H1 (cell line): ENCODE measurements around the gene C1S. TPM values are rescaled to one million over a fixed set of nuclear protein-coding genes. Genes with fewer than 3 reads are reported as not detected.

Experiments used
- CTCF ChIA-PET: fragments of 300-600 bp; sonication (Branson Sonifier 250); formaldehyde crosslinking; loops from one replicate; lab custom pipeline; 2021; ENCODE audit not compliant: partially characterized antibody; lab: Charles Lee
- POLR2A ChIA-PET: fragments of 300-600 bp; sonication (Branson Sonifier 250); formaldehyde crosslinking; loops from one replicate; lab custom pipeline; 2021; ENCODE audit warnings: inconsistent platforms; ENCODE audit not compliant: partially characterized antibody; lab: Charles Lee
- DNase-seq, 2 experiments: peaks; one replicate each; pipeline versions ENCODE4 v3.0.0 to v3.0.0-alpha.2; 2010 to 2022; ENCODE audit warnings: low spot score in 2 of 2, low read depth in 1 of 2, mixed read lengths in 1 of 2
- FAIRE-seq: peaks from 2 replicates; lab custom pipeline; 2011; peaks lifted over from hg19 to GRCh38; lab: Jason Lieb, UNC
- H2AFZ ChIP-seq: 2 replicates; pipeline ENCODE4 v1.8.1; 2012; ENCODE audit warnings: low read length, inconsistent platforms
- H2AK5ac ChIP-seq: 2 replicates; pipeline ENCODE4 v1.6.1; 2013; ENCODE audit warnings: low read depth, low read length
- H2BK120ac ChIP-seq: replicated peaks from 2 replicates; pipeline ENCODE3; 2013; ENCODE audit warnings: low read depth, low read length, inconsistent platforms
- H2BK12ac ChIP-seq: 2 replicates; pipeline ENCODE4 v1.6.1; 2013; ENCODE audit warnings: low read depth, low read length
- H2BK15ac ChIP-seq: 2 replicates; pipeline ENCODE4 v1.6.1; 2013; ENCODE audit warnings: low read length
- H2BK20ac ChIP-seq: 2 replicates; pipeline ENCODE4 v1.6.1; 2013; ENCODE audit warnings: low read length
- H2BK5ac ChIP-seq: 2 replicates; pipeline ENCODE4 v1.6.1; 2013; ENCODE audit warnings: low read depth, low read length
- H3K14ac ChIP-seq: 2 replicates; pipeline ENCODE4 v1.6.1; 2013; ENCODE audit warnings: inconsistent platforms; ENCODE audit not compliant: insufficient read length
- H3K18ac ChIP-seq: 2 replicates; pipeline ENCODE4 v1.6.1; 2013; ENCODE audit warnings: low read length; ENCODE audit errors: extremely low read depth
- H3K23ac ChIP-seq: 2 replicates; pipeline ENCODE4 v1.6.1; 2013; ENCODE audit warnings: inconsistent platforms; ENCODE audit not compliant: insufficient read length
- H3K23me2 ChIP-seq: 2 replicates; pipeline ENCODE4 v1.6.1; 2013; ENCODE audit warnings: low read depth, low read length
- H3K27ac ChIP-seq: 2 replicates; pipeline ENCODE4 v1.6.1; 2011; ENCODE audit warnings: low read depth, low read length, inconsistent platforms
- H3K27me3 ChIP-seq, 4 experiments: replicated peaks in 1 of 4; 1 replicate in 1 of 4; 2 replicates in 3 of 4; pipeline versions ENCODE4 v1.6.1 to v1.8.1; 2011 to 2013; ENCODE audit warnings: low read length in 3 of 4, mild to moderate bottlenecking in 3 of 4, inconsistent platforms in 2 of 4, mixed read lengths in 2 of 4, moderate library complexity in 1 of 4; ENCODE audit not compliant: control insufficient read depth in 3 of 4, insufficient read depth in 3 of 4; ENCODE audit errors: extremely low read depth in 1 of 4
- H3K36me3 ChIP-seq, 4 experiments: 2 replicates each; pipeline versions ENCODE4 v1.6.1 to v1.8.1; 2011 to 2013; ENCODE audit warnings: mild to moderate bottlenecking in 4 of 4, low read length in 3 of 4, moderate library complexity in 2 of 4, control low read depth in 1 of 4, inconsistent platforms in 1 of 4; ENCODE audit not compliant: insufficient read depth in 4 of 4, control insufficient read depth in 2 of 4
- H3K4ac ChIP-seq: replicated peaks from 2 replicates; pipeline ENCODE3; 2013; ENCODE audit warnings: low read length, low read depth, mixed read lengths, inconsistent platforms; ENCODE audit not compliant: insufficient read length
- H3K4me1 ChIP-seq, 4 experiments: replicated peaks in 1 of 4; 1 replicate in 1 of 4; 2 replicates in 3 of 4; pipeline versions ENCODE4 v1.6.1 to v1.8.1; 2011 to 2013; ENCODE audit warnings: low read length in 3 of 4, inconsistent platforms in 2 of 4, mixed read lengths in 1 of 4; ENCODE audit not compliant: insufficient read depth in 4 of 4, control insufficient read depth in 3 of 4
- H3K4me2 ChIP-seq, 2 experiments: 2 replicates each; pipeline versions ENCODE4 v1.6.1 to v1.8.1; 2011 to 2013; ENCODE audit warnings: low read depth in 2 of 2, low read length in 2 of 2, control low read depth in 1 of 2, inconsistent platforms in 1 of 2, mild to moderate bottlenecking in 1 of 2; ENCODE audit not compliant: insufficient read depth in 1 of 2
- H3K4me3 ChIP-seq, 4 experiments: fragments of 200-600, 300-600 bp in 1 of 4; sonication (generic), shearing (Covaris generic), sonication (Bioruptor Twin) in 1 of 4; 2 replicates each; pipeline versions ENCODE4 v1.5.1 to v1.8.1; 2011 to 2016; ENCODE audit warnings: low read length in 4 of 4, low read depth in 3 of 4, control low read depth in 2 of 4, inconsistent platforms in 2 of 4, mild to moderate bottlenecking in 2 of 4, mixed read lengths in 1 of 4, moderate library complexity in 1 of 4; ENCODE audit not compliant: insufficient read depth in 2 of 4; ENCODE audit errors: extremely low read depth in 1 of 4
- H3K56ac ChIP-seq: replicated peaks from 2 replicates; pipeline ENCODE3; 2013; ENCODE audit warnings: low read depth, mild to moderate bottlenecking, mixed read lengths, low read length, inconsistent platforms; ENCODE audit not compliant: insufficient read length
- H3K79me1 ChIP-seq: 2 replicates; pipeline ENCODE4 v1.6.1; 2013; ENCODE audit warnings: low read depth, low read length, control low read depth
- H3K79me2 ChIP-seq, 2 experiments: 2 replicates each; pipeline versions ENCODE4 v1.6.1 to v1.8.1; 2012 to 2013; ENCODE audit warnings: low read length in 2 of 2, mild to moderate bottlenecking in 2 of 2, inconsistent platforms in 1 of 2; ENCODE audit not compliant: insufficient read depth in 2 of 2, control insufficient read depth in 1 of 2
- H3K9ac ChIP-seq, 4 experiments: replicated peaks in 1 of 4; 1 replicate in 1 of 4; 2 replicates in 3 of 4; pipeline versions ENCODE4 v1.6.1 to v1.8.1; 2011 to 2013; ENCODE audit warnings: low read depth in 3 of 4, low read length in 3 of 4, control low read depth in 2 of 4, mild to moderate bottlenecking in 2 of 4, moderate library complexity in 2 of 4, inconsistent platforms in 1 of 4; ENCODE audit errors: extremely low read depth in 1 of 4
- H3K9me3 ChIP-seq, 2 experiments: 2 replicates each; pipeline versions ENCODE4 v1.6.1 to v1.8.1; 2012 to 2013; ENCODE audit warnings: mild to moderate bottlenecking in 2 of 2, moderate library complexity in 2 of 2, control low read depth in 1 of 2, inconsistent platforms in 1 of 2, low read depth in 1 of 2, low read length in 1 of 2, mixed read lengths in 1 of 2; ENCODE audit not compliant: insufficient read depth in 2 of 2
- H4K20me1 ChIP-seq, 2 experiments: replicated peaks in 1 of 2; 2 replicates each; pipeline versions ENCODE3 to v1.8.1; 2011 to 2013; ENCODE audit warnings: inconsistent platforms in 2 of 2, low read length in 2 of 2, mild to moderate bottlenecking in 1 of 2; ENCODE audit not compliant: insufficient read depth in 2 of 2, control insufficient read depth in 1 of 2
- H4K5ac ChIP-seq: 2 replicates; pipeline ENCODE4 v1.6.1; 2013; ENCODE audit warnings: low read length, low read depth, mixed read lengths, inconsistent platforms; ENCODE audit not compliant: insufficient read length
- H4K8ac ChIP-seq: 2 replicates; pipeline ENCODE4 v1.8.0; 2013; ENCODE audit warnings: mild to moderate bottlenecking, moderate library complexity, low read length, inconsistent platforms; ENCODE audit not compliant: insufficient read depth; ENCODE audit errors: extremely low read depth
- H4K91ac ChIP-seq: replicated peaks from 2 replicates; pipeline ENCODE3; 2013; ENCODE audit warnings: low read length, mixed read lengths, inconsistent platforms; ENCODE audit not compliant: insufficient read length
- ATF3 ChIP-seq: IDR thresholded peaks from 2 replicates; pipeline ENCODE4 v1.6.1; 2011; ENCODE audit warnings: low read depth, mild to moderate bottlenecking, low read length; ENCODE audit not compliant: insufficient read depth
- CBX8 ChIP-seq: fragments of 300-800, 300-1000 bp; sonication (generic); IDR thresholded peaks from 2 replicates; pipeline ENCODE4 v1.7.1; 2016; ENCODE audit warnings: low read depth, low read length, borderline replicate concordance
- USF2 ChIP-seq: IDR thresholded peaks from 2 replicates; pipeline ENCODE4 v1.6.1; 2011; ENCODE audit warnings: low read length, improper control_type of control experiment
- WGBS, 2 experiments: shearing (Covaris generic) in 1 of 2; methylation state at CpG; one replicate each; pipeline versions ENCODE4 v1.1.6 to v1.1.7; 2013 to 2015; ENCODE audit warnings: low lambda C conversion rate in 2 of 2, mixed read lengths in 2 of 2, inconsistent platforms in 1 of 2, low coverage in 1 of 2, missing lambda C conversion rate in 1 of 2; ENCODE audit not compliant: insufficient replicate concordance in 2 of 2, insufficient coverage in 1 of 2, insufficient read length in 1 of 2; ENCODE audit errors: extremely low coverage in 1 of 2, missing lambda C conversion rate in 1 of 2; 5-methylcytosine and 5-hydroxymethylcytosine counted together
- polyA plus RNA-seq, 7 experiments: library from polyadenylated mRNA; depleted of rRNA in 3 of 7; stranded (reverse) in 5 of 7; unstranded in 2 of 7; fragments of >200 nt in 5 of 7; fragments of 200-250 nt in 2 of 7; gene quantifications; 1 replicate in 5 of 7; 2 replicates in 1 of 7; 4 replicates in 1 of 7; pipeline versions ENCODE4 v1.2.1 to v1.2.3, GENCODE V29; 2011 to 2013; ENCODE audit warnings: missing spikeins in 2 of 7, mixed read lengths in 2 of 7
- total RNA-seq: library from RNA; stranded (reverse); fragmentation: NEBNext Ultra II Directional; extraction: Animal tissue kit (Norgen Biotek cat#: 25700); gene quantifications from 2 replicates; pipeline ENCODE4 v1.2.1, GENCODE V29; 2021

Gene C1S
- total and polyA plus RNA-seq, 2 of the 8 experiments (the other 6 are each of a cell fraction or from before 2014, with no cell fraction given), result 4.4 to 7.3 TPM

DNA sequence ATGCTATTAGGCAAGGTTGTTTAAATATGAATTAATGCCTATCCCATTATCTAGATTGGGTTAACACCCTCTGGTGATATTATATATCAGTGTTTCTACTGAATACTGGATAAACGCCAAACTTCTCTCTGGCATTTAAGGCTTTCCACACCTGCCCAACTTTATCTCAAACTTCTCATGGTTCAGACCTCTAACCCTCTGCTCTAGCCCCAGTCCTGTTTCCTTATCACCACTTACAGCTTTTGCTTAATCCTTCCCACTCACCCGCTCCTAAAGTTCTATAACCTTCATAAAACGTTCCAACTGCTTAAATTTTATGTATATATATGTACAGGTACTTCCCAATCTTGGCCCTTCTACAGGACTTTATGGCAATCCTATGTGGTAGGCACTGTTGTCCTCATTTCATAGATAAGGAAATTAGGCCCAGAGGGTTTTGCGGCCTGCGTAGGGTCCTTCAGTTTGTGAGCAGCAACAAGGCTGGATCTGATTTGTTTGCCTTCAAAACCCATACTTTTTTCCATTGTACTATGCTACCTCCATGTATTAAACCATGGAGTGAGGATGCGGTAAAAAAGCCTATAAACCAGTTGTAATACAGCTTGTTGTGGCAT, 43.5 kb upstream of the C1S start:
- Histone ChIP-seq H4K5ac (no peak overlapping the region), H3K27ac (no peak overlapping the region), H2BK5ac (no peak overlapping the region), H3K4ac (no peak overlapping the region), H4K91ac (no peak overlapping the region), H3K23ac (no peak overlapping the region), H4K8ac (no peak overlapping the region), H3K4me3 (peak overlapping the region; percentile 74 to 91 (median 80); a peak in 6 of 8 replicates), H3K14ac (no peak overlapping the region), H2AFZ (no peak overlapping the region), H3K9ac (no peak overlapping the region), H2BK12ac (no peak overlapping the region), H3K23me2 (0 out of 2 replicates have a peak, but pooled peaks cover 3% of the 10 kb centered on the region), H3K27me3 (no peaks in the 10 kb centered on the region), H3K79me1 (peaks cover 8% of the 10 kb centered on the region; the same call in 1 of the 2 replicates), H4K20me1 (peaks cover 2 to 7% of the 10 kb centered on the region in 2 experiments), H2BK15ac (no peak overlapping the region), H3K79me2 (peaks cover 0 to 27% of the 10 kb centered on the region in 2 experiments; a peak in 2 of 4 replicates), H3K56ac (no peak overlapping the region), H3K36me3 (peaks cover 0 to 3% (median 0%) of the 10 kb centered on the region in 4 experiments; a peak in 1 of 8 replicates), H2BK120ac (no peak overlapping the region), H3K18ac (no peak overlapping the region), H3K9me3 (no peaks in the 10 kb centered on the region), H2AK5ac (no peak overlapping the region), H3K4me2 (peak overlapping the region; percentile 84 to 87), H3K4me1 (peaks cover 0 to 3% (median under 1%) of the 10 kb centered on the region in 4 experiments; a peak in 2 of 7 replicates), H2BK20ac (no peak overlapping the region)
- ChIA-PET CTCF (interaction anchor here (0.8 to 3.4 kb wide), 6 partner anchors 12 to 93 kb away, joined by 3 to 14 read pairs (median 8); partner anchors contain the start of gene C1RL), POLR2A (interaction anchor here (1.0 to 3.6 kb wide), 6 partner anchors 18 to 149 kb away, joined by 3 to 27 read pairs (median 4); partner anchors contain the start of genes C12orf57 and RNU7-1)
- FAIRE-seq (no peak), DNase-seq (no peak)
- TF ChIP-seq CBX8, result no peak
- no peak for TF ChIP-seq USF2
- TF ChIP-seq ATF3, result no peak
- WGBS, 2 experiments, result 78% methylated on average over 6 of the region's 6 CpGs; no CpG with 5 or more reads in 1 of the 2 experiments
